Panc1 (cell line): Measurements from ENCODE around the gene NYAP1. TPM values are rescaled to one million over a fixed set of nuclear protein-coding genes. Genes with fewer than 3 reads are reported as not detected.

Source experiments
- ATAC-seq: fragments of 200-7000 bp; cut with Tn5 transposase; 2 replicates; pipeline ENCODE4 v1.9.1; 2020; ENCODE audit warnings: mild to moderate bottlenecking, moderate library complexity
- BruUV-seq: library from RNA; stranded (reverse); fragments of 400-500 nt; replicated peaks from 2 replicates; lab custom pipeline; 2021; lab: Mats Ljungman, UMichigan
- CTCF ChIA-PET: fragments of 300-600 bp; sonication (Branson Sonifier 250); formaldehyde crosslinking; loops from one replicate; lab custom pipeline; 2022; ENCODE audit warnings: antibody characterized with exemption; lab: Charles Lee
- POLR2A ChIA-PET: fragments of 300-600 bp; sonication (Branson Sonifier 250); formaldehyde crosslinking; loops from one replicate; lab custom pipeline; 2022; ENCODE audit warnings: antibody characterized with exemption; lab: Charles Lee
- DNase-seq: peaks from one replicate; pipeline ENCODE4 v3.0.0-alpha.2; 2010; ENCODE audit warnings: low read depth, low spot score
- H3K27ac ChIP-seq: 2 replicates; pipeline ENCODE4 v1.5.1; 2011; ENCODE audit warnings: mild to moderate bottlenecking, low read length, inconsistent platforms
- H3K27me3 ChIP-seq: fragments of 200-500 bp; sonication (Bioruptor generic); 2 replicates; pipeline ENCODE4 v1.6.0; 2014; ENCODE audit warnings: low read length, inconsistent platforms; ENCODE audit not compliant: control insufficient read depth, insufficient read depth
- H3K36me3 ChIP-seq: fragments of 200-500 bp; sonication (Bioruptor generic); 2 replicates; pipeline ENCODE4 v1.5.1; 2014; ENCODE audit warnings: inconsistent platforms, mild to moderate bottlenecking, low read length, moderate library complexity; ENCODE audit not compliant: control insufficient read depth, insufficient read depth
- H3K4me1 ChIP-seq: 2 replicates; pipeline ENCODE4 v1.5.1; 2011; ENCODE audit warnings: inconsistent platforms, mild to moderate bottlenecking, low read length, moderate library complexity; ENCODE audit not compliant: control insufficient read depth, insufficient read depth
- H3K4me3 ChIP-seq, 2 experiments: 2 replicates each; pipeline ENCODE4 v1.5.1; 2011 to 2012; ENCODE audit warnings: low read depth in 2 of 2, low read length in 2 of 2, mild to moderate bottlenecking in 2 of 2, inconsistent platforms in 1 of 2, moderate library complexity in 1 of 2
- H3K9me3 ChIP-seq: fragments of 200-500 bp; sonication (Bioruptor generic); 2 replicates; pipeline ENCODE4 v1.5.1; 2014; ENCODE audit warnings: low read depth, mild to moderate bottlenecking, inconsistent platforms, low read length, moderate library complexity; ENCODE audit not compliant: control insufficient read depth, insufficient read depth
- POLR2AphosphoS5 ChIP-seq: IDR thresholded peaks from 2 replicates; pipeline ENCODE4 v1.6.1; 2012; ENCODE audit warnings: mild to moderate bottlenecking, low read depth, low read length, moderate library complexity
- SIN3A ChIP-seq: IDR thresholded peaks from 2 replicates; pipeline ENCODE4 v1.6.1; 2012; ENCODE audit warnings: low read depth, mild to moderate bottlenecking, low read length, moderate library complexity, borderline replicate concordance; ENCODE audit not compliant: insufficient read depth
- TCF7L2 ChIP-seq: IDR thresholded peaks from 2 replicates; pipeline ENCODE4 v1.6.1; 2011; ENCODE audit warnings: mild to moderate bottlenecking, low read depth, low read length, inconsistent platforms
- in situ Hi-C: cut with HindIII; loops from 2 replicates; pipeline ENCODE4 v1.10.0; 2016; ENCODE audit warnings: low sequenced_read_pairs, low pct_unique_long_range_greater_than_20kb
- intact Hi-C: fragments of 100-400 bp; cut with micrococcal nuclease; formaldehyde crosslinking; loops from one replicate; pipeline ENCODE4 v1.10.0; 2022; ENCODE audit not compliant: unreplicated experiment
- total RNA-seq: library from RNA; stranded (reverse); gene quantifications from one replicate; pipeline ENCODE4 v1.2.1, GENCODE V29; 2021; ENCODE audit not compliant: unreplicated experiment
- TF ChIP-seq, protein P1 (sequence below), 2 experiments: IDR thresholded peaks; 2 replicates each; pipeline ENCODE4 v1.6.1; 2011 to 2012; ENCODE audit warnings: low read depth in 2 of 2, control low read depth in 1 of 2, low read length in 1 of 2, mild to moderate bottlenecking in 1 of 2, moderate library complexity in 1 of 2; ENCODE audit not compliant: insufficient read depth in 1 of 2
- TF ChIP-seq, protein P2 (sequence below): fragments of 450-650 bp; IDR thresholded peaks from 2 replicates; pipeline ENCODE4 v1.5.1; 2017; ENCODE audit warnings: mild to moderate bottlenecking

The NYAP1 gene
- total RNA-seq, 1 experiment from 2014 or later = 4.0 TPM

- TF ChIP-seq TCF7L2 = no peak
- no peak for TF ChIP-seq POLR2AphosphoS5
- TF ChIP-seq, protein P1, sequence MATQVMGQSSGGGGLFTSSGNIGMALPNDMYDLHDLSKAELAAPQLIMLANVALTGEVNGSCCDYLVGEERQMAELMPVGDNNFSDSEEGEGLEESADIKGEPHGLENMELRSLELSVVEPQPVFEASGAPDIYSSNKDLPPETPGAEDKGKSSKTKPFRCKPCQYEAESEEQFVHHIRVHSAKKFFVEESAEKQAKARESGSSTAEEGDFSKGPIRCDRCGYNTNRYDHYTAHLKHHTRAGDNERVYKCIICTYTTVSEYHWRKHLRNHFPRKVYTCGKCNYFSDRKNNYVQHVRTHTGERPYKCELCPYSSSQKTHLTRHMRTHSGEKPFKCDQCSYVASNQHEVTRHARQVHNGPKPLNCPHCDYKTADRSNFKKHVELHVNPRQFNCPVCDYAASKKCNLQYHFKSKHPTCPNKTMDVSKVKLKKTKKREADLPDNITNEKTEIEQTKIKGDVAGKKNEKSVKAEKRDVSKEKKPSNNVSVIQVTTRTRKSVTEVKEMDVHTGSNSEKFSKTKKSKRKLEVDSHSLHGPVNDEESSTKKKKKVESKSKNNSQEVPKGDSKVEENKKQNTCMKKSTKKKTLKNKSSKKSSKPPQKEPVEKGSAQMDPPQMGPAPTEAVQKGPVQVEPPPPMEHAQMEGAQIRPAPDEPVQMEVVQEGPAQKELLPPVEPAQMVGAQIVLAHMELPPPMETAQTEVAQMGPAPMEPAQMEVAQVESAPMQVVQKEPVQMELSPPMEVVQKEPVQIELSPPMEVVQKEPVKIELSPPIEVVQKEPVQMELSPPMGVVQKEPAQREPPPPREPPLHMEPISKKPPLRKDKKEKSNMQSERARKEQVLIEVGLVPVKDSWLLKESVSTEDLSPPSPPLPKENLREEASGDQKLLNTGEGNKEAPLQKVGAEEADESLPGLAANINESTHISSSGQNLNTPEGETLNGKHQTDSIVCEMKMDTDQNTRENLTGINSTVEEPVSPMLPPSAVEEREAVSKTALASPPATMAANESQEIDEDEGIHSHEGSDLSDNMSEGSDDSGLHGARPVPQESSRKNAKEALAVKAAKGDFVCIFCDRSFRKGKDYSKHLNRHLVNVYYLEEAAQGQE (IDR thresholded peaks at IDR 0.05; ENCODE audit: insufficient read depth in 1 of 2, low read depth in 2 of 2, low read length in 1 of 2) = no peak
- no peak for TF ChIP-seq SIN3A
- TF ChIP-seq, protein P2, sequence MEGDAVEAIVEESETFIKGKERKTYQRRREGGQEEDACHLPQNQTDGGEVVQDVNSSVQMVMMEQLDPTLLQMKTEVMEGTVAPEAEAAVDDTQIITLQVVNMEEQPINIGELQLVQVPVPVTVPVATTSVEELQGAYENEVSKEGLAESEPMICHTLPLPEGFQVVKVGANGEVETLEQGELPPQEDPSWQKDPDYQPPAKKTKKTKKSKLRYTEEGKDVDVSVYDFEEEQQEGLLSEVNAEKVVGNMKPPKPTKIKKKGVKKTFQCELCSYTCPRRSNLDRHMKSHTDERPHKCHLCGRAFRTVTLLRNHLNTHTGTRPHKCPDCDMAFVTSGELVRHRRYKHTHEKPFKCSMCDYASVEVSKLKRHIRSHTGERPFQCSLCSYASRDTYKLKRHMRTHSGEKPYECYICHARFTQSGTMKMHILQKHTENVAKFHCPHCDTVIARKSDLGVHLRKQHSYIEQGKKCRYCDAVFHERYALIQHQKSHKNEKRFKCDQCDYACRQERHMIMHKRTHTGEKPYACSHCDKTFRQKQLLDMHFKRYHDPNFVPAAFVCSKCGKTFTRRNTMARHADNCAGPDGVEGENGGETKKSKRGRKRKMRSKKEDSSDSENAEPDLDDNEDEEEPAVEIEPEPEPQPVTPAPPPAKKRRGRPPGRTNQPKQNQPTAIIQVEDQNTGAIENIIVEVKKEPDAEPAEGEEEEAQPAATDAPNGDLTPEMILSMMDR = no peak
- in situ Hi-C loops = no loop called here
- peak overlapping the region; percentile 61 to 71 for H3K4me3 ChIP-seq
- intact Hi-C loops = no loop called here
- H3K9me3 ChIP-seq = no peaks in the 10 kb centered on the region
- H3K27ac ChIP-seq = peak overlapping the region; percentile 72
- peak; percentile 13 for ATAC-seq
- ChIA-PET CTCF (interaction anchor here (1.6 kb wide), 1 partner anchor 22 kb away, joined by 5 read pairs; no protein-coding TSS in a partner anchor), POLR2A (interaction anchor here (0.5 kb wide), 1 partner anchor 18 kb away, joined by 3 read pairs; no protein-coding TSS in a partner anchor)
- no peaks in the 10 kb centered on the region for H3K36me3 ChIP-seq
- H3K4me1 ChIP-seq = peaks cover 15% of the 10 kb centered on the region
- no TSS peak for BruUV-seq
- no peak for DNase-seq
- no peaks in the 10 kb centered on the region for H3K27me3 ChIP-seq
Measured at GRCh38 chr7:100538348-100538653, 54.6 kb downstream of the NYAP1 start.

GRCh38 chr7:100538654-100539435 lies 55.1 kb downstream of the NYAP1 start, which contains the start of gene AGFG2:
TSS of gene AGFG2 (plus strand) at chr7:100539203. CDS start at chr7:100539347, 144 bp downstream.
- DNase-seq = peak; percentile 99
- no peaks in the 10 kb centered on the region for H3K27me3 ChIP-seq
- intact Hi-C loops (no loop called here), in situ Hi-C loops (no loop called here)
- no peaks in the 10 kb centered on the region for H3K9me3 ChIP-seq
- BruUV-seq = no TSS peak
- no peaks in the 10 kb centered on the region for H3K36me3 ChIP-seq
- H3K4me1 ChIP-seq = peaks cover 20% of the 10 kb centered on the region
- ChIA-PET CTCF (interaction anchor here (0.5 to 1.6 kb wide), 2 partner anchors 21 to 153 kb away, joined by 3 to 5 read pairs; no protein-coding TSS in a partner anchor), POLR2A (interaction anchor here (0.5 to 0.7 kb wide), 3 partner anchors 18 to 89 kb away, joined by 3 to 10 read pairs (median 3); no protein-coding TSS in a partner anchor)
- TF ChIP-seq, protein P1 (IDR thresholded peaks at IDR 0.05; ENCODE audit: insufficient read depth in 1 of 2, low read depth in 2 of 2, low read length in 1 of 2) = no peak
- TF ChIP-seq, protein P2 = no peak
- TF ChIP-seq SIN3A (peak; percentile 100), TCF7L2 (peak; percentile 98), POLR2AphosphoS5 (no peak)
- peak; percentile 99 for ATAC-seq
- H3K27ac ChIP-seq = peak within 1 kb of the TSS; percentile 72
- H3K4me3 ChIP-seq = peak within 1 kb of the TSS; percentile 70 to 71
